Fibroblast of villous mesenchyme (primary cell): ENCODE data around the gene CAPN10. TPM values are rescaled to one million over a fixed set of nuclear protein-coding genes. Genes with fewer than 3 reads are reported as not detected.

Source experiments
- DNase-seq: peaks from one replicate; pipeline ENCODE4 v3.0.0-alpha.2; 2010; ENCODE audit warnings: low read depth
- H3K4me3 ChIP-seq: 2 replicates; pipeline ENCODE4 v1.5.1; 2011; ENCODE audit warnings: low read depth, mild to moderate bottlenecking, low read length
- CTCF ChIP-seq: IDR thresholded peaks from 2 replicates; pipeline ENCODE4 v1.5.1; 2012; ENCODE audit warnings: low read depth, mild to moderate bottlenecking, low read length; ENCODE audit not compliant: insufficient read depth
- total RNA-seq: library from RNA; depleted of rRNA; stranded (reverse); fragments of >200 nt; gene quantifications from 2 replicates; pipeline ENCODE4 v1.2.3, GENCODE V29; 2012

Gene CAPN10
- total RNA-seq, 1 donor = 20.3 TPM

DNA sequence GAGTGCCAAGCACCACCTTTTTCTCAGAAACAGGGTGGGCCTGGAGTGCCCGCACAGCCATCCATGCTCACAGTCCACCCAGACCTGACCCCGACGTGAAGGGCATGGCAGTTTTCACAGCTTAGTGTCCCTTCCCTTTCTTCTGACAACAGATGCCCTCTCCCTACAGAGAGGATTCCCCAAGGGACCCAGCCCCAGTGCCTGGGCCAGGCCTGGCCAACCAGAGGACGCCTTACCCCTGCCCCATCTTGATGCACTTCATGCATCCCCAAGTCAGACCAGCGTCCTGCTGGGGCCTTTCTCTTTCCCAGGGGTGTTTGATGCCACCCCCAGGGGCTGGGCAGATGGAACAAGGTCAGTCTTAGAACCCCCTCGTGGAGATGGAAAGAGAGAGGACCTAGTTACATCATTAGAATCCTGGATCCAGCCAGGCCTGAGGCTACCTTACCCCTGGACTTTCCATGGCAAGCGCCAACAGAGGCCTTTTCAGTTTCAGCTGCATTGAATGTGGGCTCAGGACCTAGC, 32.5 kb upstream of the CAPN10 start:
- no peak for TF ChIP-seq CTCF
- no peak overlapping the region for H3K4me3 ChIP-seq
- no peak for DNase-seq

GRCh38 chr2:240554767-240555493, 31.6 kb upstream of the CAPN10 start:
- TF ChIP-seq CTCF = no peak
- no peak for DNase-seq
- H3K4me3 ChIP-seq = no peak overlapping the region

GRCh38 chr2:240555541-240556250, 30.8 kb upstream of the CAPN10 start:
- TF ChIP-seq CTCF = no peak
- DNase-seq = no peak
- H3K4me3 ChIP-seq = no peak overlapping the region

DNA sequence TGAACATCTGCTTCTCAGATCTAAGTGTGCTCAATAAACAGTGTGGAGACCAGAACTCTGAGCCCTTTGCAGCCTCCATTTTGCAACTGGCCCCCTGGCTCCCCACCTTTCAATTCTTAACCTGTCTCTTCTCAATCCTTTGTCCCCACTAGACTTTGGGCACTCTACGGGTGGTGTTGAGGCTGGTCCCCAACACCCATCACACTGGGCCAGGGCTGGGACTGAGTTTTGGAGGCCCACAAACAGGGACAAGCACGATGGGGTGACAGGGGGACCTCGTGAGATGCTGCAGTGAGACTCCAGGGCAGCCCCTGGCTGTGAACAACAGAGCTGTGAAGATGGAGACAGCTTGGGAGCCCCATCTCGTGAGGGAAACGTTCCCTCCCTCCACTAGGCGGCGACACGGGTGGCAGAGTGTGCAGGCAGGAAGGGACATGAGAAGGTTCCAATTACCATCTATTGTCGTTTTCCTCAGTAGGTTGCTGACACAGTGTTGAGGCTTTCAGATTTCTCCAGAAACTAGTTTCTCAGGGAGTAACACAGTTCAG, 29.9 kb upstream of the CAPN10 start:
- no peak overlapping the region for H3K4me3 ChIP-seq
- peak; percentile 54 for TF ChIP-seq CTCF
- DNase-seq = peak; percentile 39

- peak overlapping the region; percentile 57 for H3K4me3 ChIP-seq
- TF ChIP-seq CTCF = no peak
- DNase-seq = no peak
Observed at GRCh38 chr2:240557101-240557751, 29.3 kb upstream of the CAPN10 start.

DNA sequence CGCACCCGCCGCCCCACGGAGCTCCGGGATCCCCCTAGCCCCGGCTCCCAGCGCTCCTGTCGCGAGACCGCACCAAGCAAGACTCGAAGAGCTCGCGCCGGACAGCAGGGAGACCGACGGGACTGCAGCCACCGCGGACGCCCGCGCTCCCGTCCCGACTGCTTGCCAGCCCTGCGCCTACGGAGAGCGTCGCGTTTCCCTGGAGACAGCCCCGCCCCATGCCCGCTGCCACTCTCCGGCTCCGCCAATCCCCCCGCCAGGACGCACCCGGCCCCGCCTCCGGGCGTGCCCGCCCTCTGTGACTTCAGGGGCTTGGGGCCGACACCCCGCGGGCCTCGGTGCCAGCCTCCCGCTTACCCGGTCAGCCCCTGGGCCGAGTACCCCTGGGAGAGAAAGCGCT, 28.7 kb upstream of the CAPN10 start, which contains the start of gene ANKMY1:
Gene ANKMY1, minus strand, starts transcription at position 181 of the 400 bp plus-strand sequence. CDS start 653 bp downstream, outside the sequence.
- peak; percentile 72 for DNase-seq
- H3K4me3 ChIP-seq = peak within 1 kb of the TSS; percentile 57
- TF ChIP-seq CTCF = no peak
